RWPE2 (cell line): Measurements from ENCODE around the gene AKR1A1.

Source experiments
- ATAC-seq: fragments of 200-7000 bp; cut with Tn5 transposase; 3 replicates; pipeline ENCODE4 v1.9.1; 2021; ENCODE audit warnings: low read depth
- DNase-seq: peaks from one replicate; pipeline ENCODE4 v3.0.0-alpha.2; 2020; ENCODE audit warnings: low spot score
- H3K27ac ChIP-seq: fragments of 450-650 bp; 2 replicates; pipeline ENCODE4 v1.5.1; 2017; ENCODE audit warnings: mild to moderate bottlenecking; ENCODE audit not compliant: poor library complexity, severe bottlenecking
- H3K27me3 ChIP-seq: fragments of 250-450 bp; sonication (Bioruptor Pico); 2 replicates; pipeline ENCODE4 v1.5.1; 2021; ENCODE audit warnings: mild to moderate bottlenecking, moderate library complexity; ENCODE audit not compliant: insufficient read depth, poor library complexity, severe bottlenecking
- H3K36me3 ChIP-seq: fragments of 250-450 bp; sonication (Bioruptor Pico); 2 replicates; pipeline ENCODE4 v1.5.1; 2020; ENCODE audit warnings: low read depth, mild to moderate bottlenecking, moderate library complexity
- H3K4me1 ChIP-seq: fragments of 250-450 bp; sonication (Bioruptor Pico); 2 replicates; pipeline ENCODE4 v1.5.1; 2021; ENCODE audit warnings: mild to moderate bottlenecking, moderate library complexity; ENCODE audit not compliant: insufficient read depth, poor library complexity, severe bottlenecking
- H3K4me3 ChIP-seq: fragments of 250-450 bp; sonication (Bioruptor Pico); 2 replicates; pipeline ENCODE4 v1.5.1; 2021; ENCODE audit warnings: mild to moderate bottlenecking, moderate library complexity; ENCODE audit not compliant: severe bottlenecking
- H3K9me3 ChIP-seq: fragments of 250-450 bp; sonication (Bioruptor Pico); 2 replicates; pipeline ENCODE4 v1.5.1; 2021; ENCODE audit warnings: mild to moderate bottlenecking, moderate library complexity; ENCODE audit not compliant: severe bottlenecking
- TF ChIP-seq, protein P1 (sequence below): fragments of 450-650 bp; IDR thresholded peaks from one replicate; pipeline ENCODE4 v1.5.1; 2017; ENCODE audit warnings: mild to moderate bottlenecking, moderate library complexity; ENCODE audit not compliant: poor library complexity, severe bottlenecking

The AKR1A1 gene

DNA sequence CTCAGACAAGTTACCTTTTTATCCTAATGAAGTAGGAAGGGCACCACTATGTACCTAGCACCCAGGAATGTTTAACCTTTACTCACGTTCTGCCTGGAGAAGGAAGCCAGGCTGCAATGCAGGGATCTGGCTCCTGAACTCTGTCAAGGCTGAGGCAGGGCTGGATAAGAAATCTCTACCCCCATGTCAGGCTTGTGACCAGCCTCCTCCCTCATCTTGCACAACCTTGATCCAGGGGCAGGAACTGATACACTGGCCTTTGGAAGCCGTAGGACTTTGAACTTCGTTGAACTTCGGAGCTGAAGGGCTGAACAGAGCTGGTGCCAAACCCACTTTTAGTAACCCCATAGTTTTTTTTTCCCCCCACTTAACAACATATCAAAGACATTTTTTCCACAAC is 8.0 kb upstream of the AKR1A1 start:
- no peak for ATAC-seq

DNA sequence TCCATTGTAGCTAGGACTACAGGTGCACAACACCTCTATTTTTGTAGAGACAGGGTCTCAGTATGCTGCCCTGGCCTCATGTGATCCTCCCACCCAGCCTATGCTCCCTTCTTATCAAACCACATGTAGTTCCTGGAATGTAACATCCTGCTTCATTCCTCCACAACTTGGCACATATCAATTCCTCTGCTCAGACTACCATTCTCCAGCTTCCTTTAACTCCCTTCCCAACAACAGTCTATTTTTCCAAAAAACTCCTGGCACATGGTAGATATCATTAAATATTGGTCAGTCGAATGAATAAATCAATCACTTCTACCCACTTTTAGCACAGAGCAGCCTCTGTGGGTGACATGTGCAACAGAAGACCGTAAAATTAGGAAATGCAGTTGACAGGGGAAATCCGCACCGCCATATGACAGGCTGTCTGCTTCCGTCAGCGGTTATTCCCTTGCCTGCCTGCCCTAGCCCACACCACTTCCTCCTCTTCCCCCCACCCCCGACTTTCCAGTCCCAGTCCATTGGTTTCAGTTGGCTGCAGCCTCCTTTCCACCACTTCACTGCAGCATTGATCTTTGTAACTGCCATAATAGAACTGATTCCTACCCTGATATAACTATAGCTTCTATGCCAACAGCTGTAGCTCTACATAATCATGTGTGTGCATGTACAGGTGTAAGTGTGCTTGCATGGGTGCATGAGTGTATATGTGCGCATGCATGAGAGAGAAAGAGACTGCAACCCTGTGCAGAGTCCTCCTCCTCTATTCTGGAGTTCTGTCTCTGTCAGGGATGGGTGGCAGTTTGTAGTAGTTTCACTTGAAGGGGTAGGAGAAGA is 6.8 kb upstream of the AKR1A1 start:
- TF ChIP-seq, protein P1, sequence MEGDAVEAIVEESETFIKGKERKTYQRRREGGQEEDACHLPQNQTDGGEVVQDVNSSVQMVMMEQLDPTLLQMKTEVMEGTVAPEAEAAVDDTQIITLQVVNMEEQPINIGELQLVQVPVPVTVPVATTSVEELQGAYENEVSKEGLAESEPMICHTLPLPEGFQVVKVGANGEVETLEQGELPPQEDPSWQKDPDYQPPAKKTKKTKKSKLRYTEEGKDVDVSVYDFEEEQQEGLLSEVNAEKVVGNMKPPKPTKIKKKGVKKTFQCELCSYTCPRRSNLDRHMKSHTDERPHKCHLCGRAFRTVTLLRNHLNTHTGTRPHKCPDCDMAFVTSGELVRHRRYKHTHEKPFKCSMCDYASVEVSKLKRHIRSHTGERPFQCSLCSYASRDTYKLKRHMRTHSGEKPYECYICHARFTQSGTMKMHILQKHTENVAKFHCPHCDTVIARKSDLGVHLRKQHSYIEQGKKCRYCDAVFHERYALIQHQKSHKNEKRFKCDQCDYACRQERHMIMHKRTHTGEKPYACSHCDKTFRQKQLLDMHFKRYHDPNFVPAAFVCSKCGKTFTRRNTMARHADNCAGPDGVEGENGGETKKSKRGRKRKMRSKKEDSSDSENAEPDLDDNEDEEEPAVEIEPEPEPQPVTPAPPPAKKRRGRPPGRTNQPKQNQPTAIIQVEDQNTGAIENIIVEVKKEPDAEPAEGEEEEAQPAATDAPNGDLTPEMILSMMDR: no peak
- no peak overlapping the region for H3K4me3 ChIP-seq
- no peaks in the 10 kb centered on the region for H3K27me3 ChIP-seq
- H3K36me3 ChIP-seq: no peaks in the 10 kb centered on the region
- ATAC-seq (no peak), DNase-seq (no peak)
- no peak overlapping the region for H3K27ac ChIP-seq
- no peaks in the 10 kb centered on the region for H3K9me3 ChIP-seq
- H3K4me1 ChIP-seq: no peaks in the 10 kb centered on the region

More for the DNA sequence above, 8.0 kb upstream of the AKR1A1 start:
- Histone ChIP-seq H3K27me3 (no peaks in the 10 kb centered on the region), H3K4me1 (no peaks in the 10 kb centered on the region), H3K36me3 (no peaks in the 10 kb centered on the region), H3K9me3 (no peaks in the 10 kb centered on the region), H3K4me3 (no peak overlapping the region), H3K27ac (no peak overlapping the region)
- TF ChIP-seq, protein P1: no peak
- DNase-seq: no peak

DNA sequence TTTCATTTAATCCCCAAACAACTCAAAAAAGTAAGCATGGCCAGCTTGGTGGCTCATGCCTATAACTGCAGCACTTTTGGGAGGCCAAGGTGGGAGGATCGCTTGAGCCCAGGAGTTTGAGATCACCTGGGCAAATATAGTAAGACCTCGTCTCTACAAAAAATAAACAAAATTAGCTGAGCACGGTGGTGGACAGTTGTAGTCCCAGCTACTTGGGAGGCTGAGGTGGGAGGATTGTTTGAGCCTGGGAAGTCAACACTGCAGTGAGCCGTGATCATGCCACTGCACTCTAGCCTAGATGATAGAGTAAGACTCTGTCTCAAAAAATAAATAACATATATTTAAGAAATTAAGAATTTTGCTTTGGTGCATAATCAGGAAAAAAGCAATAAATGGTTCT is 6.1 kb upstream of the AKR1A1 start:
- H3K4me1 ChIP-seq: no peaks in the 10 kb centered on the region
- ATAC-seq (no peak), DNase-seq (no peak)
- TF ChIP-seq, protein P1: no peak
- H3K9me3 ChIP-seq: no peaks in the 10 kb centered on the region
- H3K4me3 ChIP-seq: no peak overlapping the region
- H3K27me3 ChIP-seq: no peaks in the 10 kb centered on the region
- H3K27ac ChIP-seq: no peak overlapping the region
- H3K36me3 ChIP-seq: no peaks in the 10 kb centered on the region

DNA sequence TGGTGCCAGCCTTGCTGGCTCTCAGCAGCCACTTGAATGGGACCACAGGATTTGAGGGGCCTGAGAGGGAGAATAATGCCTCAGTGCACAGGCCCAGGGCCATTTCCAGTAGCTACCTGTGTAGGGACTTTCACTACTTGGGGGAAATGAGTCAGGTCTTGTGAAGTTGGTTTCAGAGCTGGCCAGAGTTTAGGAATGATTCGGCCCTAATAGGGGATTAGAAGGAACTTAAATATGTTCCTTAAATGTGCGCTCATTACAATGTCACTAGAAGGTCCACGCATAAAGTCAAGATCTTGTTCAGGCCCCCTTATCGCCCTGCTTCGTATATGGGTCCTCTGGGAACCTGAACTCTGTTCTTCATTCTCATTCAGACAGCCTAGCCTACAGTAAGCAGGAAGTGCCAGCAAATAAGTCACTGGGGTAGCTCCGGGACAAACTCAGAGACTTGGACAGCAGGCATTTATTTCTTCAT is 5.6 kb upstream of the AKR1A1 start:
- Histone ChIP-seq H3K4me3 (no peak overlapping the region), H3K36me3 (no peaks in the 10 kb centered on the region), H3K27me3 (no peaks in the 10 kb centered on the region), H3K27ac (no peak overlapping the region), H3K4me1 (peaks cover 2% of the 10 kb centered on the region), H3K9me3 (no peaks in the 10 kb centered on the region)
- ATAC-seq: peak; percentile 25; the same call in 1 of the 3 replicates
- TF ChIP-seq, protein P1: no peak
- no peak for DNase-seq
